Thyroid gland (tissue), 4 donors: ENCODE results near the gene LTBP3. TPM values are rescaled to one million over a fixed set of nuclear protein-coding genes. Genes with fewer than 3 reads are reported as not detected.

Experiments
- DNase-seq, 2 donors: peaks; one replicate each; pipeline ENCODE4 v3.0.0-alpha.2; 2019
- H3K27ac ChIP-seq, 3 donors: fragments of 200-600 bp; sonication (generic); 1 replicate in 2 of 3; 2 replicates in 1 of 3; pipeline ENCODE4 v1.5.1; 2016 to 2019; ENCODE audit warnings: mild to moderate bottlenecking in 1 of 3, moderate library complexity in 1 of 3
- H3K27me3 ChIP-seq: fragments of 200-600 bp; sonication (generic); one replicate; pipeline ENCODE4 v1.5.1; 2019
- H3K36me3 ChIP-seq, 2 donors: fragments of 200-600 bp; sonication (generic); one replicate each; pipeline ENCODE4 v1.5.1; 2016 to 2019
- H3K4me1 ChIP-seq, 2 donors: fragments of 200-600 bp; sonication (generic); one replicate each; pipeline ENCODE4 v1.5.1; 2017 to 2019
- H3K4me3 ChIP-seq, 3 donors: fragments of 200-600 bp; sonication (generic); replicated peaks in 1 of 3; 1 replicate in 2 of 3; 2 replicates in 1 of 3; pipeline ENCODE4 v1.5.1; 2016; ENCODE audit warnings: mild to moderate bottlenecking in 1 of 3
- H3K9me3 ChIP-seq: fragments of 200-600 bp; sonication (generic); one replicate; pipeline ENCODE4 v1.5.1; 2017
- CTCF ChIP-seq, 6 experiments: fragments of 200-600 bp in 3 of 6; fragments of 450-650 bp in 3 of 6; sonication (generic) in 3 of 6; IDR thresholded peaks; one replicate each; pipeline ENCODE4 v1.5.1; 2016 to 2019; ENCODE audit warnings: antibody characterized with exemption in 6 of 6, mild to moderate bottlenecking in 2 of 6, inconsistent platforms in 1 of 6, moderate library complexity in 1 of 6
- POLR2A ChIP-seq, 2 donors: fragments of 450-650 bp; IDR thresholded peaks; one replicate each; pipeline ENCODE4 v1.6.1; 2017; ENCODE audit warnings: antibody characterized with exemption in 2 of 2, mild to moderate bottlenecking in 2 of 2, moderate library complexity in 1 of 2
- WGBS, 2 donors: methylation state at CpG; one replicate each; pipeline ENCODE4 v1.1.5; 2017; 5-methylcytosine and 5-hydroxymethylcytosine counted together
- intact Hi-C: fragments of 100-400 bp; cut with DNase I; formaldehyde crosslinking; loops from one replicate; pipeline ENCODE4 v1.15.1; 2023
- total RNA-seq, 4 donors: library from RNA; depleted of rRNA; stranded (reverse); fragments of >200 nt; gene quantifications; one replicate each; pipeline ENCODE4 v1.2.3, GENCODE V29; 2016

Gene LTBP3
- total RNA-seq, 4 donors from 2014 or later: 195 to 277 (median 222) TPM

GRCh38 chr11:65493367-65494176 lies 64.6 kb downstream of the LTBP3 start:
- DNase-seq: peak; percentile 94 to 95
- 35 to 37% methylated on average over 11 to 12 of the region's 12 CpGs for WGBS, 2 donors
- Histone ChIP-seq H3K36me3 (no peaks in the 10 kb centered on the region), H3K27me3 (no peaks in the 10 kb centered on the region), H3K27ac (peak overlapping the region; percentile 98 to 100 (median 99)), H3K4me3 (peak overlapping the region in 1 of 3 donors; percentile 11), H3K4me1 (peaks cover 83 to 84% of the 10 kb centered on the region in 2 donors), H3K9me3 (no peaks in the 10 kb centered on the region)
- TF ChIP-seq POLR2A (IDR thresholded peaks at IDR 0.05) (peak in 1 of 2 donors; percentile 92), CTCF (IDR thresholded peaks at IDR 0.05) (no peak)
- intact Hi-C loops: no loop called here

GRCh38 chr11:65492637-65493366 lies 65.4 kb downstream of the LTBP3 start:
- peak; percentile 93 to 95 for DNase-seq
- H3K9me3 ChIP-seq: no peaks in the 10 kb centered on the region
- no peak for TF ChIP-seq CTCF (IDR thresholded peaks at IDR 0.05)
- peak in 1 of 2 donors; percentile 56 for TF ChIP-seq POLR2A (IDR thresholded peaks at IDR 0.05)
- H3K4me1 ChIP-seq: peaks cover 91% of the 10 kb centered on the region in 2 donors
- 24 to 26% methylated on average over 6 of the region's 6 CpGs for WGBS, 2 donors
- H3K4me3 ChIP-seq: peak overlapping the region in 1 of 3 donors; percentile 11
- intact Hi-C loops: no loop called here
- no peaks in the 10 kb centered on the region for H3K27me3 ChIP-seq
- no peaks in the 10 kb centered on the region for H3K36me3 ChIP-seq
- H3K27ac ChIP-seq: peak overlapping the region; percentile 98 to 100 (median 99)

GRCh38 chr11:65492387-65492636 lies 65.8 kb downstream of the LTBP3 start:
- peak overlapping the region in 1 of 3 donors; percentile 11 for H3K4me3 ChIP-seq
- intact Hi-C loops: no loop called here
- H3K9me3 ChIP-seq: no peaks in the 10 kb centered on the region
- no peaks in the 10 kb centered on the region for H3K36me3 ChIP-seq
- 25 to 33% methylated on average over 4 of the region's 4 CpGs for WGBS, 2 donors
- peak in 1 of 2 donors; percentile 5 for DNase-seq
- TF ChIP-seq CTCF (IDR thresholded peaks at IDR 0.05) (no peak), POLR2A (IDR thresholded peaks at IDR 0.05) (no peak)
- peak overlapping the region; percentile 98 to 100 (median 99) for H3K27ac ChIP-seq
- no peaks in the 10 kb centered on the region for H3K27me3 ChIP-seq
- H3K4me1 ChIP-seq: peaks cover 92 to 93% of the 10 kb centered on the region in 2 donors

- Histone ChIP-seq H3K27me3 (no peaks in the 10 kb centered on the region), H3K4me3 (peak overlapping the region in 1 of 3 donors; percentile 11), H3K36me3 (no peaks in the 10 kb centered on the region), H3K27ac (peak overlapping the region; percentile 98 to 100 (median 99)), H3K4me1 (peaks cover 93 to 95% of the 10 kb centered on the region in 2 donors), H3K9me3 (no peaks in the 10 kb centered on the region)
- TF ChIP-seq CTCF (IDR thresholded peaks at IDR 0.05) (peak in 1 of 6 experiments; percentile 23), POLR2A (IDR thresholded peaks at IDR 0.05) (peak; percentile 44 to 95)
- intact Hi-C loops: no loop called here
- peak; percentile 98 for DNase-seq
- 17 to 28% methylated on average over 16 of the region's 17 CpGs for WGBS, 2 donors
Observed at GRCh38 chr11:65491614-65492386, 66.4 kb downstream of the LTBP3 start.
